Measurements from ENCODE around the gene MT1X. TPM values are rescaled to one million over a fixed set of nuclear protein-coding genes. Genes with fewer than 3 reads are reported as not detected.

Gene MT1X
- polyA plus RNA-seq, 1 donor (not counting 4 experiments of a cell fraction or from before 2014, with no cell fraction given), result 58.3 TPM

DNA sequence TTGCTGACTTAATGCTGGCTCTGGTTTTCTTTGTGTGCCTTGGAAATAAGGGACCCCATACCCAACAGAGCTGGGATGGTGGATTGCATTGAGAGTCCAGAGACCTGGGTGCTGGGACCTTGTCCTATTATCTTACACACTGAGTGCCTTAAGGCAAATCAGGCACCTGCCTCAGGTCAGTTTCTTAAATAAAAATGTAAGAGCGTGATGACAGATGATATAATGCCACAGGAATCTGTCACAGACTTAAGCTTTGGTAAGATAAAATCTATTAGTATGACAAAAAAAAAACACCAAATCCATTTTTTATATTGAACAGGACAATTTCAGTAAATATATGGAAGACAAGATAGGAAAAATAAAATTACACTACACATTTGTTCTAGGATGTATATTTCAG lies 42.2 kb upstream of the MT1X start:
- no peak overlapping the region for H3K9ac ChIP-seq (ENCODE audit: control insufficient read depth, extremely low read depth, insufficient read depth, low read length)
- H3K27ac ChIP-seq (ENCODE audit: control insufficient read depth, insufficient read depth, low read length), result no peak overlapping the region
- H3K4me2 ChIP-seq (ENCODE audit: control insufficient read depth, extremely low read depth, insufficient read depth, low read depth, low read length), result no peak overlapping the region
- peaks cover 36% of the 10 kb centered on the region for H3K27me3 ChIP-seq (ENCODE audit: control insufficient read depth, extremely low read depth, insufficient read depth, low read length)
- H3K4me1 ChIP-seq (ENCODE audit: control insufficient read depth, extremely low read depth, insufficient read depth, low read length), result peaks cover 4% of the 10 kb centered on the region
- H3K4me3 ChIP-seq (ENCODE audit: control insufficient read depth in 2 of 3, extremely low read depth in 1 of 3, insufficient read depth in 2 of 3, low read depth in 1 of 3, low read length in 3 of 3), result no peak overlapping the region
- no peaks in the 10 kb centered on the region for H3K36me3 ChIP-seq (ENCODE audit: control insufficient read depth in 2 of 2, extremely low read depth in 1 of 2, insufficient read depth in 2 of 2, low read length in 2 of 2)
- DNase-seq (ENCODE audit: low read depth, low spot score) (no peak), FAIRE-seq (no peak)
- TF ChIP-seq EZH2 (IDR thresholded peaks at IDR 0.05; ENCODE audit: low read length) (no peak), CTCF (optimal IDR thresholded peaks at IDR 0.05 in 1 of 3, IDR thresholded peaks at IDR 0.05 in 1 of 3, conservative IDR thresholded peaks at IDR 0.05 in 1 of 3; ENCODE audit: extremely low read depth in 1 of 3, insufficient read depth in 2 of 3, low read length in 3 of 3) (no peak)
- no peak overlapping the region for H2AFZ ChIP-seq (ENCODE audit: control insufficient read depth, low read length)
- H4K20me1 ChIP-seq (ENCODE audit: control insufficient read depth, extremely low read depth, insufficient read depth, low read length), result no peaks in the 10 kb centered on the region
- no peaks in the 10 kb centered on the region for H3K9me3 ChIP-seq (ENCODE audit: control insufficient read depth, low read depth, low read length)
- H3K9me1 ChIP-seq (ENCODE audit: control insufficient read depth, extremely low read depth, insufficient read depth, low read length), result no peaks in the 10 kb centered on the region
- no peaks in the 10 kb centered on the region for H3K79me2 ChIP-seq (ENCODE audit: control insufficient read depth, insufficient read depth, low read length)
- dilution Hi-C loops (cut with MboI; ENCODE audit: extremely low pct_ligation_motif_present, low sequenced_read_pairs), result no loop called here

DNA sequence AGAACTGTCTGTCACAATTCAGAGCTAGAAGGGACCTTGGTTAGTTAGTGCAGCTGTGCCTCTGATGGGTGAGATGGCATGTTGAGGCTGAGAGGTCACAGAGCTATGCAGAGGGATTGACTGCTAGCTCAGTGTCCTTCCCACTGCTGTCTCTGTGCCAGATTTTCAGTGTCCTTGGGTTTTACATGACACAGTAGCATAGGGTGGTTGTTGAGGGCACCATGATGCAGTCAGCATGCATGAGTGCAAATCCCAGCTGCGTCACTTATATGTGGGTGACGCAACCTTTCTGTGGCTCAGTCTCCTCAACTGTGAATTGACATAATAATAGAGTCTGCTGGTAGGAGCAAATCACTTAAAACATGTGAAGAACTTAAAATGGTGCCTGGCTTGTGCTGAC lies 41.1 kb upstream of the MT1X start:
- no peak for TF ChIP-seq CTCF (optimal IDR thresholded peaks at IDR 0.05 in 1 of 3, IDR thresholded peaks at IDR 0.05 in 1 of 3, conservative IDR thresholded peaks at IDR 0.05 in 1 of 3; ENCODE audit: extremely low read depth in 1 of 3, insufficient read depth in 2 of 3, low read length in 3 of 3)
- no peak for TF ChIP-seq EZH2 (IDR thresholded peaks at IDR 0.05; ENCODE audit: low read length)
- H3K27ac ChIP-seq (ENCODE audit: control insufficient read depth, insufficient read depth, low read length), result no peak overlapping the region
- no peaks in the 10 kb centered on the region for H3K9me3 ChIP-seq (ENCODE audit: control insufficient read depth, low read depth, low read length)
- H3K9me1 ChIP-seq (ENCODE audit: control insufficient read depth, extremely low read depth, insufficient read depth, low read length), result no peaks in the 10 kb centered on the region
- H3K79me2 ChIP-seq (ENCODE audit: control insufficient read depth, insufficient read depth, low read length), result no peaks in the 10 kb centered on the region
- no peak overlapping the region for H3K4me3 ChIP-seq (ENCODE audit: control insufficient read depth in 2 of 3, extremely low read depth in 1 of 3, insufficient read depth in 2 of 3, low read depth in 1 of 3, low read length in 3 of 3)
- H2AFZ ChIP-seq (ENCODE audit: control insufficient read depth, low read length), result no peak overlapping the region
- DNase-seq (ENCODE audit: low read depth, low spot score), result no peak
- H3K36me3 ChIP-seq (ENCODE audit: control insufficient read depth in 2 of 2, extremely low read depth in 1 of 2, insufficient read depth in 2 of 2, low read length in 2 of 2), result no peaks in the 10 kb centered on the region
- FAIRE-seq, result no peak
- no peak overlapping the region for H3K4me2 ChIP-seq (ENCODE audit: control insufficient read depth, extremely low read depth, insufficient read depth, low read depth, low read length)
- no peaks in the 10 kb centered on the region for H4K20me1 ChIP-seq (ENCODE audit: control insufficient read depth, extremely low read depth, insufficient read depth, low read length)
- peaks cover 25% of the 10 kb centered on the region for H3K27me3 ChIP-seq (ENCODE audit: control insufficient read depth, extremely low read depth, insufficient read depth, low read length)
- peaks cover 4% of the 10 kb centered on the region for H3K4me1 ChIP-seq (ENCODE audit: control insufficient read depth, extremely low read depth, insufficient read depth, low read length)
- H3K9ac ChIP-seq (ENCODE audit: control insufficient read depth, extremely low read depth, insufficient read depth, low read length), result no peak overlapping the region
- dilution Hi-C loops (cut with MboI; ENCODE audit: extremely low pct_ligation_motif_present, low sequenced_read_pairs), result no loop called here
